ENCODE results near the gene DNMT1. TPM values are rescaled to one million over a fixed set of nuclear protein-coding genes. Genes with fewer than 3 reads are reported as not detected.

The DNMT1 gene
- total RNA-seq, 1 donor, result 56.1 TPM

DNA sequence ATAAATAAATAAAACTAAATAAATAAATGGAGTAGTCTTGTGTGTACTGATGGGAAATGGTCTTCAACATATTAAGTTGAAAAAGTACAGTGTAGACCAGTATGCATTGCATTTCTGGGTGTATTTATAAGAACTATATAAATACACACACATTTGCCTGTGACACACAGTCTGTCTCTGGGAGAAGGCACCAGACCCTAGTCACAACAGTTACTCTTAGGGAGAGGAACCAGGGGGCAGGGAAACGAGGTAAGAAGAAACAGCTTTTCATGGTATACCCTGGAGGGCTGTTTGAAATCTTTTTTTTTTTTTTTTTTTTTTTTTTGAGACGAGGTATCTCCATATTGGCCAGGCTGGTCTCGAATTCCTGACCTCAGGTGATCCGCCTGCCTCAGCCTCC is 39.2 kb upstream of the DNMT1 start:
- DNase-seq (ENCODE audit: low read depth), result no peak

GRCh38 chr19:10231612-10232228 is 37.0 kb upstream of the DNMT1 start:
- H3K4me3 ChIP-seq (ENCODE audit: low read depth, low read length), result peak overlapping the region; percentile 90
- TF ChIP-seq, protein P1, sequence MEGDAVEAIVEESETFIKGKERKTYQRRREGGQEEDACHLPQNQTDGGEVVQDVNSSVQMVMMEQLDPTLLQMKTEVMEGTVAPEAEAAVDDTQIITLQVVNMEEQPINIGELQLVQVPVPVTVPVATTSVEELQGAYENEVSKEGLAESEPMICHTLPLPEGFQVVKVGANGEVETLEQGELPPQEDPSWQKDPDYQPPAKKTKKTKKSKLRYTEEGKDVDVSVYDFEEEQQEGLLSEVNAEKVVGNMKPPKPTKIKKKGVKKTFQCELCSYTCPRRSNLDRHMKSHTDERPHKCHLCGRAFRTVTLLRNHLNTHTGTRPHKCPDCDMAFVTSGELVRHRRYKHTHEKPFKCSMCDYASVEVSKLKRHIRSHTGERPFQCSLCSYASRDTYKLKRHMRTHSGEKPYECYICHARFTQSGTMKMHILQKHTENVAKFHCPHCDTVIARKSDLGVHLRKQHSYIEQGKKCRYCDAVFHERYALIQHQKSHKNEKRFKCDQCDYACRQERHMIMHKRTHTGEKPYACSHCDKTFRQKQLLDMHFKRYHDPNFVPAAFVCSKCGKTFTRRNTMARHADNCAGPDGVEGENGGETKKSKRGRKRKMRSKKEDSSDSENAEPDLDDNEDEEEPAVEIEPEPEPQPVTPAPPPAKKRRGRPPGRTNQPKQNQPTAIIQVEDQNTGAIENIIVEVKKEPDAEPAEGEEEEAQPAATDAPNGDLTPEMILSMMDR (IDR thresholded peaks at IDR 0.05; ENCODE audit: insufficient read depth, low read depth, low read length), result no peak
- DNase-seq (ENCODE audit: low read depth), result no peak

More for the DNA sequence above, 39.2 kb upstream of the DNMT1 start:
- no peak overlapping the region for H3K4me3 ChIP-seq (ENCODE audit: low read depth, low read length)
- TF ChIP-seq, protein P1 (IDR thresholded peaks at IDR 0.05; ENCODE audit: insufficient read depth, low read depth, low read length), result no peak

GRCh38 chr19:10230861-10231611 is 36.3 kb upstream of the DNMT1 start, which contains the start of gene S1PR2:
TSS of gene S1PR2 (minus strand) at chr19:10231331. CDS start at chr19:10224905, 6,426 bp downstream.
- peak; percentile 74 for DNase-seq (ENCODE audit: low read depth)
- H3K4me3 ChIP-seq (ENCODE audit: low read depth, low read length), result peak within 1 kb of the TSS; percentile 90
- TF ChIP-seq, protein P1 (IDR thresholded peaks at IDR 0.05; ENCODE audit: insufficient read depth, low read depth, low read length), result no peak

DNA sequence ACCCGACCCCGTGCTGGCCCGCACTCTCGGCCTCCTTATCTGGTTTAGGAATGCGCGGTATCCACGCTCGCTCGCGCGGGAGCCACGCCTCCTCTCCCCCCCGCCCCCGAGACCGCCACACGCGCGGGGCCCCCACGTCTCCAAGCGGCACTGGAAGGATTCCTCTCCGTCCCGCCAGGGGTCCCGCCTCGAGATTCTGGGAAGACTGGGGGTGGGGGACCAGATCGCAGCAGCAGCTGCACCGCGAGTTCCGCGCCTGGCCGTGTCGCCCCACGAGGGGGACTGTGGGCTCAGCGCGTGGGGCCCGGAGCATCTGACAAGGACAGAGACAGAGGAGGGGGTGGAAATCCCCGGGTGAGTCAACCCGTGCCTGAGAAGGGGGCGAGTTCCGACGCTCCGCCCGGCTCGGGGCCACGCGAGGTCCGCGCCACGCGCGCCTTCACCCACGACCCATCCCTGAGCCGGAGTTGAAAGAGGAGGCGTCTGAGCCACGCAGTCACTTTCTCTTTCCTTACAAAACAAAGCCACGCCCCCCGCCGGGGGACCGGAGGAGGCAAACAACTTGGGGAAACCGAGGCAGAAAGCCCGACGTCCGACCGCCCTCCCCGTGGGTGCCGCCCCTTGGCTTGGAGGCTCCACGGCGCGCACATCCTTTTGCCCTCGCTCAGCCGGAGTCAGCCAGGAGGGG is 35.6 kb upstream of the DNMT1 start:
- TF ChIP-seq, protein P1 (IDR thresholded peaks at IDR 0.05; ENCODE audit: insufficient read depth, low read depth, low read length), result no peak
- DNase-seq (ENCODE audit: low read depth), result peak; percentile 51
- peak overlapping the region; percentile 90 for H3K4me3 ChIP-seq (ENCODE audit: low read depth, low read length)

- no peak overlapping the region for H3K4me3 ChIP-seq (ENCODE audit: low read depth, low read length)
- TF ChIP-seq, protein P1 (IDR thresholded peaks at IDR 0.05; ENCODE audit: insufficient read depth, low read depth, low read length), result peak; percentile 61
- DNase-seq (ENCODE audit: low read depth), result peak; percentile 52
Measured at GRCh38 chr19:10228920-10229319, 34.2 kb upstream of the DNMT1 start.

DNA sequence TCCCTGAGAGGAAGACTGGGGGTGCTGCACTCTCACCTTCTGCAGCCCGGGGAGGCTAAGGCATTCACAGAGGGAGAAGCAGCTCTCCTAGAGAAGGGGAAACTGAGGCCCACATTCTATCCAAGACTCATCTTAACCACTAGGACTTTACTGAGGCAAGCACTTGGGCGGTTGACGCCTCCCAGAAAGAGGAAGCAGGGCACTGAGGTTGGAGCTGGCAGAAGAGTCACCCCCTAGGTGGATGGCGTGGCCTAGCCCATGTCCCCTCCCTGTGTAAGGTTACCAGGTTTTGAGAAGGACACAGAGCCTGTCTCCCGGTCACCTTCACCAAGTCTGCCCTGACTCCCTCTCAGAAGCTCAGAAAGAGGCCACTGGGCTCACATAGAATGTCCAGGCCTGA is 33.6 kb upstream of the DNMT1 start:
- DNase-seq (ENCODE audit: low read depth), result no peak
- TF ChIP-seq, protein P1 (IDR thresholded peaks at IDR 0.05; ENCODE audit: insufficient read depth, low read depth, low read length), result no peak
- H3K4me3 ChIP-seq (ENCODE audit: low read depth, low read length), result no peak overlapping the region
